Mesodermal cell (in vitro differentiated cells): ENCODE data around the gene SIGLEC11.
A peak's percentile ranks its signal among the peaks of the same experiment; 100 is the strongest.
"Not testable (repeated sequence)": the region's sequence is repeated elsewhere in the genome, so short reads cannot be mapped to it uniquely, and the experiment has no call there.

Experiments used
- H3K27ac ChIP-seq: 2 replicates; pipeline ENCODE4 v1.7.0; 2013; ENCODE audit warnings: mild to moderate bottlenecking, low read depth, low read length, moderate library complexity; ENCODE audit not compliant: severe bottlenecking
- H3K36me3 ChIP-seq: 2 replicates; pipeline ENCODE4 v1.7.1; 2013; ENCODE audit warnings: mild to moderate bottlenecking, low read length, moderate library complexity; ENCODE audit not compliant: control insufficient read depth, insufficient read depth
- H3K4me1 ChIP-seq: one replicate; pipeline ENCODE4 v1.7.1; 2013; ENCODE audit warnings: mild to moderate bottlenecking, low read length; ENCODE audit not compliant: insufficient read depth, control insufficient read depth, poor library complexity, severe bottlenecking
- H3K4me3 ChIP-seq: 2 replicates; pipeline ENCODE4 v1.7.0; 2013; ENCODE audit warnings: low read length, control low read depth, mild to moderate bottlenecking; ENCODE audit not compliant: insufficient read depth, poor library complexity, severe bottlenecking; ENCODE audit errors: extremely low read depth
- H3K9me3 ChIP-seq: 2 replicates; pipeline ENCODE4 v1.7.1; 2013; ENCODE audit warnings: mild to moderate bottlenecking, low read length, moderate library complexity; ENCODE audit not compliant: control insufficient read depth
- WGBS, 2 experiments: methylation state at CpG; one replicate each; pipeline ENCODE4 v1.1.5; 2013; ENCODE audit warnings: missing lambda C conversion rate in 2 of 2; ENCODE audit not compliant: insufficient coverage in 2 of 2; 5-methylcytosine and 5-hydroxymethylcytosine counted together

SIGLEC11 gene

DNA sequence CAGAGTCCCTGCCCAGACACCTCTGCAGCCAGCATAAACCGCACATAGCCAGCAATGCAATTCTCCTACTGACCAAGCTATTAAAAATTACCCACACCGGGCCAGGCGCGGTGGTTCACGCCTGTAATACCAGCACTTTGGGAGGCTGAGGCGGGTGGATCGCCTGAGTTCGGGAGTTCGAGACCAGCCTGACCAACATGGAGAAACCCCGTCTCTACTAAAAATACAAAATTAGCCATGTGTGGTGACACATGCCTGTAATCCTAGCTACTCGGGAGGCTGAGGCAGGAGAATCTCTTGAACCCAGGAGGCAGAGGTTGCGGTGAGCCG is 36.1 kb downstream of the SIGLEC11 start:
- H3K27ac ChIP-seq, H3K9me3 ChIP-seq, H3K4me3 ChIP-seq: not testable (repeated sequence)
- peaks cover 74% of the 10 kb centered on the region for H3K36me3 ChIP-seq
- H3K4me1 ChIP-seq, result peaks cover 13% of the 10 kb centered on the region
- WGBS, 2 experiments, result 90 to 100% methylated on average over 11 to 13 of the region's 13 CpGs

DNA sequence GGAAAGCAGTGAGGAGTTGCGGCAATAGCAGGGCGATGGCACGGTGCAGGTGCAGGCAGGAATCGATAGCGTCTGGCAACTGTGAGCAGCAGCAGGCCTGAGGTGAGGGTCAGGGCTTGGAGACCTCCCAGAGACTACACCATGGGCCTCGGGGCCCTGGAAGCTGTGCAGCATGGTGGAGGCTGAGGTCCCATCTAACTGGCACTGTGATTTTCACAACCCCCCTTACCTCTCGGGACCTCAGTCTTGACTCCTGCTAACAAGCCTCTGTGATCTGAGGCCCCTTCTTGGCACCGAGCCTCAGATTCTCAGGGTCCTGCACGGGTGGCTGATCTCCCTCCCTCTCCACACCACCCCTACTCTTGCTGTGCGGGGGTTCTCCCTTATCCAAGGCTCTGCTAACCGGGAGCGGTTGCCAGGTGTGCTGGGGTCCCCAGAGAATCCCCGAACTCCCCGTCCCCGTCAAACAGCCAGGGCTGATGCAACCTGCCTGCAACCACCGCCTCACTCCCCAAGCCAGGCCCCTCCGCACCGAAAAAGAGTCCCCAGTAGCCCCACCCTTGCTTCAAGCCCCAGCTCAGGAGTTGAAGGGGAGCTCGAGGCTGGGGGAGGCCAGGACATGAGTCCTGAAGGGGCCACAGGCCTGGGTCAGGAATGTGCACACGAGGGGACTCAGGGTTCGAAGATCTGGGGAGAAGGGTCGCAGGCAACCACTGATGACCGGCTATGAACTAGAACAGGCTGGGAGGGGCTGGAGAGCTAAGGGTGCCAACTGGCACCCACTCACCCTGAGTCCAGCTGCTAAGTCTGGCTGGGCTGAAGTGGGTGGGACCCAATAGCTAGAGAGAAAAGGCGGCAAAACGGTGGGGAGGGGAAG is 36.7 kb downstream of the SIGLEC11 start:
- 92 to 94% methylated on average over 21 to 22 of the region's 25 CpGs for WGBS, 2 experiments
- peaks cover 80% of the 10 kb centered on the region for H3K36me3 ChIP-seq
- no peak overlapping the region for H3K4me3 ChIP-seq
- H3K27ac ChIP-seq, result peak overlapping the region; percentile 23
- H3K4me1 ChIP-seq, result peaks cover 13% of the 10 kb centered on the region
- H3K9me3 ChIP-seq, result no peaks in the 10 kb centered on the region

DNA sequence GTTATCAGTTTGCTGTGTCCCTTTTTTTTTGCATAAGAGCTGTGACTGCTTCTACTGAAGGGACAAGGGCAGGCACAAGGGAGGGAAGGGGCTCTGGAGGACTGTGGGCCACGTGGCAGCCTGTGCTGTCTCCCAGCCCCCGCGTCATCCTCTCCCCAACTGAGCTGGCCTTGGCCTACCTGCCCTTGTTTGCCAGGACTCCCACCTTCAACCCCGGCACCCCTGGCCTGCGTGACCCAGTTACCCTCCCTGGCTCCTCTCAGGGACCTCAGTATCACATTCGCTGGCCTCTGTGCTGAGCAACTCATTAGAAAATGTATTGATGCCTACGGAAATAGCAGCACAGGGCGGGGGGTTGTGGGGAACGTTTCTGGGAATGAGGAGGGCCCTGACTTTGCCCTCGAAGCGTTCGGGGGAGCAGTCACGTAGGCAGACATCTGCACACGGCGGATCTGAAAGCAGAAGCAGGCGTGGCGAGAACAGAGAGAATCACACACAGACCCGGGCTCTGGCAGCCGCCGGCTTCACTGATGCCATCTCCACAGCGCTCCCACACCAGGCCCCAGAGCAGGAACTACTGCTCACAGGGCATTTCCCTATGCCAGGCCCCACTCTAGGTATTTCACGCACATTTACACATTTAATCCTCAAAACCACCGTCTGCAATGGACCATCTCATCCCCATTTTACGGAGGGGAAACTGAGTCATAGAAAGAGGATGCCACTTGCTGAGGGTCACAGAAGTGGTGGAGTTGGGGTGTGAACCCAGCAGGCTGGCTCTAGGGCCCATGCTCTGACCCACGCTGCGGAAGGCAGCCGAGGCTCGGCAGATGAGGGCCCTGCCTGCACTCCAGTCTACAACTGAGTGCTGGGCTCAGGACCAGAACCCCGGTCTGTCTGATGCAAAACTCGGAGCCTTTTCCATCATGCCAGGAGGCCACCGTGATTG is 37.6 kb downstream of the SIGLEC11 start:
- 96 to 97% methylated on average over 28 of the region's 31 CpGs for WGBS, 2 experiments
- Histone ChIP-seq H3K27ac (no peak overlapping the region), H3K4me3 (no peak overlapping the region), H3K36me3 (peaks cover 85% of the 10 kb centered on the region), H3K4me1 (peaks cover 13% of the 10 kb centered on the region), H3K9me3 (no peaks in the 10 kb centered on the region)

DNA sequence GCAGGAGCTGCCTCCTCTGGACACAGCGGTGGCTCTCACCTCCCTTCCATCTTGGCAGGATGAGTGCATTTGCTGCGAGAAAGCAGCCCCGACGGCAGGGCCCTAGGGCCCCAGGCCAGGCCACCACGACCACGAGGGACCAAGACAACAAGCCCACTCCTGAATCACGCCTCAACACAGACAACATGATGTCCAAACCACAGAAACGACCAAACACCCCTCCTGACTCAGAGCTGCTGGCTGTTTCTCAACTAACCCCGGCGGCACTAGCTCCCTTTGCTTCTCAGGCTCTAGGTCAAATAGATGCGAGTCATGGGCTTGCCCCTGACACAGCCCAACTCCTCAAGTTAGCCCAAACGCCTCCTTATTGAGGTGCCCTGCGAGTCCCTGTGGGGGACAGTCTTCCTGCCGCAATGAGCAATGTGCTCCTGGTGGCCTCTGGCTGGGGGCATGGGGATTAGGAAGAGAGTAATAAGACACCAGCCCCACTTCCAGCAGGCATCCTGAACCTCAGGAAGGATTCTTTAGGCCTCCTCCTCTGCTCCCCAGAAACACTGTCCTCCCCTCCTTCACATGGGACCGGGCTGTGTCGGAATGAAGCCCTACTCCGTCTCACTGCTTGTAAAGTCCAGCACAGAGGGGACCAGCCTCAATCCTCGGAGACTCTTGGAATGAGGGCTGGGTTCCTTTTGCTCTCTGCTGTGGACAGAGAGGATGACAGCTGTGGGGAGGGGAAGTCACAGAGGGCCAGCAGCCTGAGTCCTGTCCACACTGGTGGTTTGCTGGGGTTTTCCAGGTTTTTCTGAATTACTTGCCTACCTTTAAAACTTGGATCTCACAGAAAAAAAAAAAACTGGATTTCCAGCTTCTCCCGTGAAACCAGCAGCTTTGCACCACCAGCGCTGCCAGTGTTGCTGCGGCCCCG is 38.8 kb downstream of the SIGLEC11 start:
- WGBS, 2 experiments, result 94 to 96% methylated on average over 19 to 21 of the region's 22 CpGs
- peaks cover 4% of the 10 kb centered on the region for H3K4me1 ChIP-seq
- H3K9me3 ChIP-seq, result no peaks in the 10 kb centered on the region
- H3K27ac ChIP-seq, result no peak overlapping the region
- H3K36me3 ChIP-seq, result peaks cover 87% of the 10 kb centered on the region
- H3K4me3 ChIP-seq, result no peak overlapping the region

DNA sequence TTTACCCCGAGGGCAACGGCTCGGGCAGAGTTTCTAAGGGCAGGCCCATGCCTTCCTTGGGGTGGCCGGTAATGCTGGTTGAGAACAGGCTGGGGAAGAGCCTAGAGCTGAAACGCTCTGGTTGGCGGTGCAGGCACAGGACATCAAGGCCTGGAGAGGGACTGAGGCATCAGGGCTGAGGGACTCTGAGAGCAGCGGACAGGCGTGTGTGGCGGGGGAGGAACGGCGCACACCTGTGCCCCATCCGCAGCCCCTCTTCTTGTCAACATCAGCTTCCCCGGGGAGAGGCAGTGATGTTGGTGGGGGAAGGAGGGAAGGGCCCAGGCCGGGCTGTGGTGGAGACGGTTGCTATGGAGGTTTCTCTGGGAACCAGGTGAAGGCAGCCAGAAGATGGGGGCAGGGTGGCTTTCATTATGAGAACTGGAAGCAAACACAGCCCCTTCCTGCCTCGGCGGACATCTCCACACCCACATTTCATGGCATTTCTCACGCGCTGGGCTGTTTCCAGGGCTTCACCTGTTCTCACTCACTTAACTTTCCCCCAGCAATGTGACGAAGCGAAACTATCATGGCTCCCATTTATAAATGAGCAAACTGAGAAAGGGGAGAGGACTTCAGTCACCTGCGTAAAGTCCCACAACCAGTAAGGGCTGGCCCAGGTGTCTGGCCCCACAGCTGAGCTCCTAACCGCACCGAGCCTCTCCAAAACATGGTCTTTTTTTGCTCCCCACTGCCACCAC is 40.2 kb downstream of the SIGLEC11 start:
- Histone ChIP-seq H3K4me3 (no peak overlapping the region), H3K36me3 (peaks cover 87% of the 10 kb centered on the region), H3K4me1 (peaks cover 4% of the 10 kb centered on the region), H3K27ac (no peak overlapping the region), H3K9me3 (no peaks in the 10 kb centered on the region)
- 94 to 95% methylated on average over 15 to 19 of the region's 24 CpGs for WGBS, 2 experiments

DNA sequence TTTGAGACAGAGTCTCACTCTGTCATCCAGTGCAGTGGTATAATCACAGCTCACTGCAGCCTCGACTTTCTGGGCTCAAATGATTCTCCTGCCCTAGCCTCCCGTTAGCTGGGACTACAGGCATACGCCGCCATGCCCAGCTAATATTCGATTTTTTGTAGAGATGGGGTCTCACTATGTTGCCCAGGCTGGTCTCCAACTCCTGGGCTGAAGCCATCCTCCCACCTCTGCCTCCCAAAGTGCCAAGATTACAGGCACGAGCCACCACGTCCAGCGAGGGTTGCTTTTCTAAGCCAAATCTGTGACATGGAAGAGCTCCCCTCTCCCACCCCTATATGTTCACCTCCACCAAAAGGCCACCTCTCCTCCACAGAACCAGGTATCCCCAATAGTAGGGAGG is 42.9 kb downstream of the SIGLEC11 start:
- H3K27ac ChIP-seq, result no peak overlapping the region
- H3K4me1 ChIP-seq, result no peaks in the 10 kb centered on the region
- peaks cover 85% of the 10 kb centered on the region for H3K36me3 ChIP-seq
- no peaks in the 10 kb centered on the region for H3K9me3 ChIP-seq
- H3K4me3 ChIP-seq, result no peak overlapping the region
- WGBS, 2 experiments, result 88 to 100% methylated on average over 5 of the region's 8 CpGs

DNA sequence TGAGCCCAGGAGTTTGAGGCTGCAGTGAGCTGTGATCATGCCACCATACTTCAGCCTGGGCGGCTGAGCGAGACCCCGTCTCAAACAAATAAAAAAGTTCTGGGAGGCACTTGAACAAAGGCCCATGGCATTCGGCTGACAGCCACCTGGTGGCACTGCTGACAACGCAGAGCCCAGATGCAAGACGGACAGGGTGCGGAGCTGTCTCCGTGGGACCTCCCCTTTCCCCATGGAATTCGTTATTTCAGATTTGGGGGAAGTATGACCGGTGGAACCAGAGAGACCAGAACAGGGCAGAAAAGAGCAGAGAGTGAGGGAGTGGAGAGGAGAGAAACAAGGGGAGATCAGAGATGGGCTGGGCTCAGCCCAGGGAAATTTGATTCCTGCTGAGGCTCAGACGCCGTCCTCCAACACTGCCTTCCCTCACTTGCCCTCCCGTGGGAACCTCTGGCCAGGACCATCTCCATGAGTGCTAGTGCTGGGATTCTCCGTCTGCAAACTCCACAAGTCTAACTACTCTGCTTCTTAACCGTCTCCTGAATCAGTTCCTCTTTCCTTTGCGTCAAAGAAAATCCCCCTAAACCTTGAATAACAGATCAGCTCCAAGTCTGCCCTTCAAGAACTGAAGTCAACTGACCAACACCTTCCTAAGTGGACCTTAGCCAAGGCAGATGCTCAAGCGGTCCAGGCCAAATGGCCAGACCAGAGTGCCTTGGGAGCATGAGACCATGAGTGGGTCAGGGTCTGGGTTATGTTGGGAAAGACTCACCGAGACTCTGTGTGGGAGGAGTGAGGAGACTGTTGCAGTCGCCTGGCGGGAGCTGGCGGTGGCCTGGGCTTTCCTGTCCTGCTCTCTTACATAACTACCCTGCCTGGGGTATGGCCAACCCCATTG is 43.9 kb downstream of the SIGLEC11 start:
- no peak overlapping the region for H3K27ac ChIP-seq
- no peaks in the 10 kb centered on the region for H3K4me1 ChIP-seq
- 85 to 87% methylated on average over 17 to 19 of the region's 21 CpGs for WGBS, 2 experiments
- H3K36me3 ChIP-seq, result peaks cover 88% of the 10 kb centered on the region
- no peak overlapping the region for H3K4me3 ChIP-seq
- no peaks in the 10 kb centered on the region for H3K9me3 ChIP-seq

DNA sequence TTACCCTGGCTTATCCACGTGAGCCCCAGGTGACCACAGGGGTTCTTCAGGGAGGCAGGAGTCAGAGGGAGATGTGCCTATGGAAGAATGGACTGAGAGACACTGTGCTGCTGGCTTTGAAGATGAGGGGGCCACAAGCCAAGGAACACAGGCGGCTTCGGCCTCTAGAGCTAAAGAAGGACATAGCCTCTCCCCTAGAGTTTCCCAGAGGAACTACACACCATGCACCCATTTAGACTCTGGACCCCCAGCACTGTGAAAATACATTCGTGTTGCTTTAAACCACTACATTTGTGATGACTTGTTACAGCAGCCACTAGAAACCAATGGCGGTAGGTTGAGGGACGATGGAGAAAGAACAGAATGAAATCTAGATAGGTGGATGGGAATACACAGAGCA is 45.7 kb downstream of the SIGLEC11 start:
- Histone ChIP-seq H3K27ac (no peak overlapping the region), H3K9me3 (no peaks in the 10 kb centered on the region), H3K36me3 (peaks cover 84% of the 10 kb centered on the region), H3K4me3 (no peak overlapping the region), H3K4me1 (no peaks in the 10 kb centered on the region)
- 93 to 100% methylated on average over 3 to 6 of the region's 6 CpGs for WGBS, 2 experiments

DNA sequence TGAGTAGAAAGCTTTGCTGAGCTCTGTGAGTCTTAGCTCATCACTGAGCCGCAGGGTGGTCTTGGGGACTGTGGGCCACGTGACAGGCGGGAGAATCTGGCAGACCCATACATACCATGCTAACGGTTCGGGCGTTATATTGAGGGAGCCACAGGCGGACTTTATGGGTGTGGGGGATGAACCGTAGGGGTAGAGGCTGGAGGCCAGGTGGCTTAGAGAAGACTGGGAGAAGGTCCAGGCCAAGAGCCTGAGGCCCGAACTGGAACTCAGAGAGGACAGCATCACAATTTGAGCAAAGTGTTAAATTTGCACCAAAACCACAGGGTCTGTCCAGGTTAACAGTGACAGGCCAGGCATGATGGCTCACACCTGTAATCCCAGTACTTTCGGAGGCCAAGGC is 47.3 kb downstream of the SIGLEC11 start:
- Histone ChIP-seq H3K4me3 (no peak overlapping the region), H3K9me3 (no peaks in the 10 kb centered on the region), H3K27ac (no peak overlapping the region), H3K36me3 (peaks cover 90% of the 10 kb centered on the region), H3K4me1 (no peaks in the 10 kb centered on the region)
- 97 to 98% methylated on average over 10 of the region's 10 CpGs for WGBS, 2 experiments
